H1 (cell line): ENCODE measurements around the gene BMI1. TPM values are rescaled to one million over a fixed set of nuclear protein-coding genes. Genes with fewer than 3 reads are reported as not detected.

Source experiments
- MAFK ChIP-seq: IDR thresholded peaks from 2 replicates; pipeline ENCODE4 v1.6.1; 2012; ENCODE audit warnings: low read depth, mild to moderate bottlenecking, improper control_type of control experiment, low read length
- SP2 ChIP-seq: IDR thresholded peaks from 2 replicates; pipeline ENCODE4 v1.6.1; 2012; ENCODE audit warnings: mild to moderate bottlenecking, low read length, inconsistent platforms
- SRF ChIP-seq: IDR thresholded peaks from 2 replicates; pipeline ENCODE4 v1.6.1; 2011; ENCODE audit warnings: mild to moderate bottlenecking, low read depth, low read length, moderate library complexity
- polyA plus RNA-seq, 7 experiments: library from polyadenylated mRNA; depleted of rRNA in 3 of 7; stranded (reverse) in 5 of 7; unstranded in 2 of 7; fragments of >200 nt in 5 of 7; fragments of 200-250 nt in 2 of 7; gene quantifications; 1 replicate in 5 of 7; 2 replicates in 1 of 7; 4 replicates in 1 of 7; pipeline versions ENCODE4 v1.2.1 to v1.2.3, GENCODE V29; 2011 to 2013; ENCODE audit warnings: missing spikeins in 2 of 7, mixed read lengths in 2 of 7
- total RNA-seq: library from RNA; stranded (reverse); fragmentation: NEBNext Ultra II Directional; extraction: Animal tissue kit (Norgen Biotek cat#: 25700); gene quantifications from 2 replicates; pipeline ENCODE4 v1.2.1, GENCODE V29; 2021

Gene BMI1
- total and polyA plus RNA-seq, 2 of the 8 experiments (the other 6 are each of a cell fraction or from before 2014, with no cell fraction given) = 2.8 to 10.7 TPM

DNA sequence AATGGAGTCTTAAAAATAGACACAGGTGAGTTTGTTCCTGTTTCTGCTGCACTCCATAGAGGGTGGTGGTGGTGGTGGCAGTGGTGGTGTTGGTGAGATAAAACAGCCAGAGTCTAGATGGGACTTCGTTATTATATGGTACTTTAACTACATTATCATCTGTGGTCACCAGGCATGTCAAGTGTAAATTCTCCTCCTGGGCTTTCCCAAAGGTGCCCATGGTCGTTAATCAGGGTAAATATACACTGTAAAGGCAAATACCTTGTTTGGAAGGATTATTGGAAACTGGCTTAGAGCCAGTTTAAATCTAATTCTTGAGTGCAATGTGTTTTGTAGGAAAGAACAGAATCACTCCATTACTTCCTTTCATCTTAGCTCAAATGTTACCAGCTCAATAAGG lies 26.2 kb upstream of the BMI1 start (continued):
- TF ChIP-seq MAFK (no peak), SRF (no peak), SP2 (no peak)
